GM18520 (cell line): Measurements from ENCODE around the gene CLTA.
A peak's percentile ranks its signal among the peaks of the same experiment; 100 is the strongest.
"Not testable (repeated sequence)": the region's sequence is repeated elsewhere in the genome, so short reads cannot be mapped to it uniquely, and the experiment has no call there.

Experiments
- ATAC-seq: cut with Tn5 transposase; IDR thresholded peaks from one replicate; pipeline ENCODE4 v1.9.1; 2021; ENCODE audit not compliant: unreplicated experiment

Gene CLTA

GRCh38 chr9:36158122-36158521 is 32.6 kb upstream of the CLTA start:
- ATAC-seq, result no peak

DNA sequence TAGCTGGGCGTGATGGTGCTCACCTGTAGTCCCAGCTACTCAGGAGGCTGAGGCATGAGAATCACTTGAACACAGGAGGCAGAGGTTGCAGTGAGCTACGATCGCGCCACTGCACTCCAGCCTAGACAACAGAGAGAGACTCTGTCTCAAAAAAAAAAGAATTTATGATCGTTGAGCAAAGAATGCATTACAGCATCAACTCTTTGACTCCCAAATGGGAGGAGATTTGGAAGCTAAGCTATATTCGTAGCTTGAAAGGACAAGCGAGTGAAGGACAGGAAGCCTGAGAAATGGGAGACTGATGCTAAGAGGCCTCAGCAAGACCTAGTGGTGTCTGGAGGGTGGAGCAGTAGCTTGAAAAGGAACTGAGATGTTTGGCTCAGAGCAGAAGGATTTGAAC is 31.8 kb upstream of the CLTA start:
- no peak for ATAC-seq

GRCh38 chr9:36159509-36159908 is 31.2 kb upstream of the CLTA start:
- not testable (repeated sequence) for ATAC-seq

GRCh38 chr9:36160126-36160525 is 30.6 kb upstream of the CLTA start:
- ATAC-seq, result not testable (repeated sequence)

DNA sequence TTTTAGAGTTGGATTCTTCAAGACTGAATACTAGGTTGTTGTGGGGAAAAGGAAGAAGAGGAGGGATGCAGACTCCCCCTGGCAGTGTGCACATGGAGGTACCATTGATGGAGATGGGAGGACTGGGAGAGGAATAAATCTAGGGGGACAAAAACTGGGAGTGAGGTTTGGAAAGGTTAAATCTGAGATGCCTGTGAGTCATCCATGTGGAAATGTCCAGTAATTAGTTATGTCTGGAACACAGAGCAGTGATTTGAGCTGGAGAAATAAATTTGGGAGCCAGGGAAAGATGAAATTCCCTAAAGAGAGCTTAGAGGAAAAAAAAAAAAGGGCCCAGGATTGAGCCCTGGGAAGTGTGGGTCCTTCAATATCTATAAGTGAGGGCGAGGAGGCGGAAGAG is 29.5 kb upstream of the CLTA start:
- ATAC-seq, result no peak

GRCh38 chr9:36162211-36162738 is 28.4 kb upstream of the CLTA start:
- ATAC-seq, result no peak

GRCh38 chr9:36163049-36163785 is 27.5 kb upstream of the CLTA start:
- no peak for ATAC-seq

DNA sequence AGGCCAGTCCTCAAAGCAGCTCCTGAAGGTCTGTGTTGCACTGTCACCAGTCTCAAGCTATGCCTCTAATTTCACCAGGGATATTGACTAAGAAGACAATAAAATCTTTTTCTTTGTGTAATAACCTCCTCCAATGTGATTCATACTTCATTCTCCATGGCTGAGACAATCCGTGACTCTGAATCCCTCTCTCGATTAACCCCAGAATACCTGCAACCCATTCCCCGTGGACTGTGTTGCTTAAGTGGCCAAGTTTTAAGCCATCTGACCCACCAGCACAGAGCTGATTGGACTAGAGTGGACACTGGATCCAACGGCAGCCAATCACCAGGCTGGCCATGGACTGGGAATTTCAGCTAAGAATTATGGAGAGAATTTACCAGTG is 26.9 kb upstream of the CLTA start:
- ATAC-seq, result no peak

DNA sequence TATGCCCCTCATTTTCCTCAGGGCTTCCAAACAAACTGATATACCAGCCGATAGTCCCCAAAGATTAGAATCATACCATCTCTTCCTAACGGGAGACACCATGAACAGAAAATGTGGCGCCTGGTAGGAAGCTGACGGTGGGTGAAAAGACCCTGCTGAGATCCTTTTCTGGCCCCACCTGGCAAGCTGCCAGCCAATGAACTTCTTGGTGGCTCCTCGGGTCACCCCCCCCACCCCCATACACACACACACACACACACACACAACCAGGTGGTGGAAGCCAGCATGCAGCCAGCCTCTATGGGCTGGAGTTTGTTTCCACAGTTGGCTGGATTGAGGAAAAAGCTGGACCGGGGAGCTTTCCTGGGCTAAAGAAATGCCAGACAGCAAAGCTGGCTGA is 26.3 kb upstream of the CLTA start:
- ATAC-seq, result no peak

DNA sequence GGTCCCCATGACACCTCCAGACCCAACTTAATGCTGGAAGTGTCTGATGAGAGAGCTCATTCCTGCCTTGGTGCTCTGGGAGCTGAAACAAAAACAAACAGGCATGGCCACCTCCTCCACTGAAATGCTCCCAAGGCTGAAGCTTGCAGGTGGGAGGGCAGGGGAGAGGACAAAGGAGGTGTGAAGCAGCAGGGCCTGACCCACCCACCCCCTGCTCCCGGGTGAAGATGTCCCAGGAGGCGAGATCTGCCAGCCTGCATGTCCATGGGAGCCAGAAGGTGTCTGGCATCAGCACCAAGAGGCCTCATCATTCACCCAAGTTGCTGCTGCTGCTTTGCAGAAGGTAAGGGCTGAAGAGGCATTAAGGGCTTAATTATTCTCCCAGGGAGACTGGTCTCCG is 25.7 kb upstream of the CLTA start:
- no peak for ATAC-seq

GRCh38 chr9:36165826-36166167 is 24.9 kb upstream of the CLTA start:
- no peak for ATAC-seq

DNA sequence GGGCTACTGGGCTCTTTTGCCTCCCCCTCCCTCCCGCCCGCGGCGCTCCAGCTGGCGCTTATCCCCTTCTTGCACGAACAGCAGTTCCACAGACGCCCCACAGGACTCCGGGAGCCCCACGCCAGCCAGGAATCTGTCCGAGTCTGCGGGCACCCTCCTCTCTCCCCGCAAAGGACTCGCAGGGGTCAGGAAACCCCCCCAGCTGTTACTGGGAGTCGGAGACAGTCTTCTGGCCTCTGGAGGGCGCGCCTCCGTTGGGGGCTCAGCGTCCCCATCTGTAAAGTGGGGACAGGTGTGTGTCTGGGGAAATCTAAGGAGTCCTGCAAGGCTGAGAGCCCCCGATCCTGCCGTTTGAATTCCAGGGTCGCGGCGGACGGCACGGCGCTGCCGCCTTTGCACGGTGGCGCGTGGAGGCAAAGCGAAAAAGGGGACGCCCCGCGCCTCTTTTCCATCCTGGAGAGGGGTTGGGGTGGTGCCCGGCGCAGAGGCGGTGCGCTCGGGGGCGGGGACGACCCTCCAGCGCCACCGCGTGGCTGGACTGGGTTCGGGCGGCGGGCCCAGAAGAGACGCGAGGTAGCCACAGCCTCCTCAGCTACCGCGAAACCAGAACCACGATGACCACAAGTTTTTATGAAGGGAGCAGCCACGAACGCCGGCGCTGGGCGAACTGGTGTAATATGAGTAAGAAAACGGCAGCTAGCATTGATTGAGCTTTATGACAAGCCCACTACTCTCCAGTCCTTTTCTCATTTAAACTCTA is 24.4 kb upstream of the CLTA start:
- ATAC-seq, result peak; percentile 65

GRCh38 chr9:36169166-36169565 is 21.6 kb upstream of the CLTA start, which contains the start of gene CCIN:
CCIN (plus strand) TSS chr9:36169388; CDS start chr9:36169503, 115 bp downstream.
- ATAC-seq, result no peak

- no peak for ATAC-seq
Observed at GRCh38 chr9:36169708-36170107, 21.0 kb upstream of the CLTA start.

DNA sequence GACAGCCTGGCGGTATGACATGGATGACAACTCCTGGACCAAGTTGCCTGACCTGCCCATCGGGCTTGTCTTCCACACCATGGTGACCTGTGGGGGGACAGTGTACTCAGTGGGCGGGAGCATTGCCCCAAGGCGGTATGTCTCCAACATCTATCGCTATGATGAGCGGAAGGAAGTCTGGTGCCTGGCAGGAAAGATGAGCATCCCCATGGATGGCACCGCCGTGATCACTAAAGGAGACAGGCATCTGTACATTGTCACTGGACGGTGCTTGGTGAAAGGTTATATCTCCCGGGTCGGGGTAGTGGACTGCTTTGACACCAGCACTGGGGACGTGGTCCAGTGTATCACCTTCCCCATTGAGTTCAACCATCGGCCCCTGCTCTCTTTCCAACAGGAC is 20.2 kb upstream of the CLTA start:
- no peak for ATAC-seq

DNA sequence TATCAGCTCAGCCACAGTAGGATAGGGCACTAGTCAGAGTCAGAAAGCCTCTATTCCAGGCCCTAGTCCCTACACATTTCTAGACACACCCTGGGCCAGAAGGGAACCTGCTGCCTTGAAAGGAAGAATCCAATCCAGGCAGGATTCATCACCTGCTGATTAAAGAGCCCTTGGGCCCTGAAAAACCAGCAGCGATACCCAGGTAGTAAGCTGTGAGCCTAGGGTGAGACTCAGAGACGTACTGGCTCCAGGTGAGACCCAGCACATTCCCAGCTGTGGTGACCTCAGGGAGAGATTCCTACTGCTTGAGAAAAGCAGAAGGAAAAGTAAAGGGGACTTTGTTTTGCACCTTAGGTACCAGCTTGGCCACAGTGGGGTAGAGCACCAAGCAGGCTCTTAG is 16.9 kb upstream of the CLTA start:
- no peak for ATAC-seq

DNA sequence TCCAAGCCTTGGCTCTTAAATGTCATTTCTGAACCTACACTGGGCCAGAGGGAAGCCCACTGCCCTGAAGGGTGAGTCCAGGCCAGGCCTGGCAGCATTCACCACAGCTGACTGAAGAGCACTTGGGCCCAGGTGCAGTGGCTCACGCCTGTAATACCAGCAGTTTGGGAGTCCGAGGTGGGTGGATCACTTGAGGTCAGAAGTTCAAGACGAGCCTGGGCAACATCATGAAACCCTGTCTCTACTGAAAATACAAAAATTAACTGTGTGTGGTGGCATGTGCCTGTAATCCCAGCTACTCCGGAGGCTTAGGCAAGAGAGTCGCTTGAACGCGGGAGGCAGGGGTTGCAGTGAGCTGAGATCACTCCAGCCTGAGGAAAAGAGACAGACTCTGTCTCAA is 16.4 kb upstream of the CLTA start:
- ATAC-seq, result no peak

DNA sequence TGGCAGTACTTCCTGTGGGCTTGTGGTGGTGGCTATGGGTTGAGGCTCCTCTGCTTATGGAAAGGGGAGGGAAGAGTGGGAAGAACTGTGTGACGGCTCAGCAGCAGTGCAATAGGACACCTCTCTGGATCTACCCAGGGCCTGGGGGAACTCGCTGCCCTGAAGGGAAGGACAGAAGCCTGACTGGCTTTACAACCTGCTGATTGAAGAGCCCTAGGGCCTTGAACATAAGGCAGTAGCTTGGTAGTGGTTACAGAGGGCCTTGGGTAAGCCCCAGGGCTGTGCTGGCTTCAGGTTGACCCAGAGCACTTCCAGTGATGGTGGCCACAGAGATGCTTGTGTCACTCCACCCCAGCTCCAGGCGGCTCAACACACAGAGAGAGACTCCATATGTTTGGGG is 16.0 kb upstream of the CLTA start:
- ATAC-seq, result no peak

DNA sequence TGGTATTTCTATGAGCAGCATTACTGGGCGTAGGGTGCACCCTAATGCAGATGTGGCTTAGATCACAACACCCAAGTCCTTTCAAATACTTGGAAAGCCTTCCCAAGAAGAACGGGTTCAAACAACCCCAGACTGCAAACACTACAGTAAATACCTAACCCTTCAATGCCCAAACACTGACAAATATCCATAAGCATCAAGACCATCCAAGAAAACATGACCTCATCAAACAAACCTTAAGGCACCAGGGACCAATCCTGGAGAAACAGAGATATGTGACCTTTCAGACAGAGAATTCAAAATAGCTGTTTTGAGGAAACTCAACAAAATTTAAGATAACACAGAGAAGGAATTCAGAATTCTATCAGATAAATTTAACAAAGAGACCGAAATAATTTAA is 15.5 kb upstream of the CLTA start:
- ATAC-seq, result not testable (repeated sequence)

DNA sequence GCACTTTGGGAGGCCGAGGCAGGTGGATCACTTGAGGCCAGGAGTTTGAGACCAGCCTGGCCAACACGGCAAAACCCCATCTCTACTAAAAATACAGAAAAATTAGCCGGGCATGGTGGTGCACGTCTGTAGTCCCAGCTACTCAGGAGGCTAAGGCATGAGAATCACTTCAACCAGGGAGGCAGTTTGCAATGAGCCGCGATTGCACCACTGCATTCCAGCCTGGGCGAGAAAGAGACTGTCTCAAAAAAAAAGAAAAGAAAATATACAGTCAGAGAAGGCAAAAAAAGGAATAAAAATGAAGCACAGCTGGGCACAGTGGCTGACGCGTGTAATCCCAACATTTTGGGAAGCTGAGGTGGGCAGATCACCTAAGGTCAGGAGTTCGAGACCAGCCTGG is 14.2 kb upstream of the CLTA start:
- ATAC-seq, result not testable (repeated sequence)

GRCh38 chr9:36177571-36177970 is 13.2 kb upstream of the CLTA start:
- no peak for ATAC-seq

GRCh38 chr9:36180243-36180642 is 10.5 kb upstream of the CLTA start:
- ATAC-seq, result not testable (repeated sequence)
